Activated CD8-positive, alpha-beta memory T cell treated with anti-CD3 and anti-CD28 coated beads, Interleukin-2, amount 10 ng/mL, durations not matched to agents 7 days and 5 days (primary cell): ENCODE data around the gene ZNF189. TPM values are rescaled to one million over a fixed set of nuclear protein-coding genes. Genes with fewer than 3 reads are reported as not detected.

ENCODE experiments used
- ATAC-seq: fragments of 150-1000 bp; cut with Tn5 transposase; one replicate; pipeline ENCODE4 v1.10.0; 2021; ENCODE audit warnings: moderate library complexity
- CTCF ChIA-PET: fragments of 350-600 bp; sonication (Branson Sonifier 250); formaldehyde crosslinking; loops from one replicate; lab custom pipeline; 2021; ENCODE audit warnings: antibody characterized with exemption; lab: Charles Lee
- DNase-seq: peaks from one replicate; pipeline ENCODE4 v3.0.0-alpha.2; 2020
- H3K27ac Mint-ChIP-seq: one replicate; pipeline ENCODE4 v1.8.0; 2021; ENCODE audit warnings: mild to moderate bottlenecking, mixed read lengths
- H3K27me3 Mint-ChIP-seq: one replicate; pipeline ENCODE4 v1.8.0; 2021; ENCODE audit warnings: mixed read lengths
- H3K36me3 Mint-ChIP-seq: one replicate; pipeline ENCODE4 v1.8.0; 2021; ENCODE audit warnings: mild to moderate bottlenecking, mixed read lengths
- H3K4me1 Mint-ChIP-seq: one replicate; pipeline ENCODE4 v1.8.0; 2021; ENCODE audit warnings: mixed read lengths
- H3K4me3 Mint-ChIP-seq: one replicate; pipeline ENCODE4 v1.8.0; 2021; ENCODE audit warnings: mild to moderate bottlenecking, moderate library complexity, mixed read lengths
- H3K9me3 Mint-ChIP-seq: one replicate; pipeline ENCODE4 v1.8.0; 2022; ENCODE audit warnings: low read depth, mixed read lengths
- total RNA-seq, 2 experiments: library from RNA; stranded (reverse); gene quantifications; one replicate each; pipeline ENCODE4 v1.2.3, GENCODE V29; 2021

The ZNF189 gene
- total RNA-seq, 2 experiments from 2014 or later: 9.2 to 12.6 TPM

DNA sequence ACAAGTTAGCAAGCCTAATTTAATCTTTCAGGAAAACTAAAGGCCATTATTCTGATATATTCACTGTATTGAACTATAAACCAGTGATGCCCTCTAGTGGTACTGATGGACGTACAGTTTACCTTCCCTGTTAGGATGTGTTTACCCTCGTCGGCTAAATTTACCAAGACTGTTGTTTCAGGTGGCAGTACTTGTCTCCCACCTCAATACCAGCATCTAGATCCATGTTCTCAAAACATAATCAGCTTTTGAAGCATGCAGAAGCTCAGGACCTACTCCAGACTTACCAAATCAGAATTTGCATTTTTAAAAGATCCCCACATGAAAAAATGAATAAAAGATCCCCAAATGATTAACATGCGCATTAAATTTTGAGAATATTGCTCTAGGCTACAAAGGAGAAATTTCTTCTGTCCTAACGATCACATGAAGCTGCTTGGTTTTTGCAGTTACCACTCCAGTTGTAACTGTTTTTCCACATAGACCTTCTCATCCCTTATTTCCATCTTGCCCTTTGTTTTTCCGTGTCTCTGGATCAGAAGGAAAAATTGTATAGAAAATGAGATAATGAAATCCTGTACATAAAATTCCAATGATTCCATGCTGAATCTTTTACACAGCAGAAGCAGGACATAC lies 10.7 kb upstream of the ZNF189 start:
- CTCF ChIA-PET: interaction anchor here (1.1 to 2.2 kb wide), 5 partner anchors 10 to 787 kb away, joined by 3 to 14 read pairs (median 6); partner anchors contain the start of genes MRPL50, RNF20 and ZNF189
- H3K27me3 Mint-ChIP-seq: no peaks in the 10 kb centered on the region
- peaks cover 12% of the 10 kb centered on the region for H3K4me1 Mint-ChIP-seq
- DNase-seq: no peak
- peak overlapping the region; percentile 40 for H3K27ac Mint-ChIP-seq
- peaks cover 16% of the 10 kb centered on the region for H3K9me3 Mint-ChIP-seq
- ATAC-seq: no peak
- peaks cover 52% of the 10 kb centered on the region for H3K36me3 Mint-ChIP-seq
- H3K4me3 Mint-ChIP-seq: no peak overlapping the region

DNA sequence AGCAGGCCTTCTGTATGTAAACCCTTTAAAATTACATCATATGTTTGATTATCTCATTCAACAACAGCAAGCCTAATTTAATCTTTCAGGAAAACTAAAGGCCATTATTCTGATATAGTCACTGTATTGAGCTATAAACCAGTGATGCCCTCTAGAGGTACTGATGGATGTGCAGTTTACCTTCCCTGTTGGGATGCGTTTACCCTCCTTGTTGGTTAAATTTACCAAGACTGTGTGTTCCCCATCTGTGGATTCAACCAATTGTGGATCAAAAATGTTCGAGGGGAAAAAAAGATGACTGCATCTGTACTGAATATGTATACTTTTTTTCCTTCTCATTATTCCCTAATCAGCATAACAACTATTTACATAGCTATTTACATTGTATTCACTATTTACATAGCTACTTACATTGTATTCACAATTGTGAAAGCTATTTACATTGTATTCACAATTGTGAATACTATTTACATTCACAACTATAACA lies 10.1 kb upstream of the ZNF189 start:
- Mint-ChIP-seq H3K27ac (no peak overlapping the region), H3K27me3 (no peaks in the 10 kb centered on the region), H3K4me3 (no peak overlapping the region), H3K4me1 (peaks cover 12% of the 10 kb centered on the region), H3K9me3 (peaks cover 19% of the 10 kb centered on the region), H3K36me3 (peaks cover 55% of the 10 kb centered on the region)
- CTCF ChIA-PET: interaction anchor here (1.1 to 2.2 kb wide), 4 partner anchors 10 to 145 kb away, joined by 3 to 14 read pairs (median 6); partner anchors contain the start of genes MRPL50, RNF20 and ZNF189
- DNase-seq: no peak
- no peak for ATAC-seq

DNA sequence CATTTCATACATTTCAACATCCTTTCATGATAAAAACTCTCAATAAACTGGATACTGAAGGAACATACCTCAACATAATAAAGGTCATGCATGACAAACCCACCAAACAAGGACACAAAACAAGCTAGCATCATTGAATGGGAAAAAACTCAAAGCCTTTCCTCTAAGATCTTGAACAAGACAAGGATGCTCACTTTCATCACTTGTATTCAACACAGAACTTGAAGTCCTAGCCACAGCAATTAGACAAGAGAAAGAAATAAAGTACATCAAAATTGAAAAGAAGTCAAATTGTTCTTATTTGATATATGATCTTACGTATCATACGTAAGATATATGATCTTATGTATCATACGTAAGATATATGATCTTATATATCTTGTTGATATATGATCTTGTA lies 5.5 kb upstream of the ZNF189 start:
- Mint-ChIP-seq H3K4me3 (no peak overlapping the region), H3K27ac (no peak overlapping the region), H3K27me3 (no peaks in the 10 kb centered on the region), H3K36me3 (peaks cover 75% of the 10 kb centered on the region), H3K4me1 (peaks cover 30% of the 10 kb centered on the region), H3K9me3 (peaks cover 26% of the 10 kb centered on the region)
- ATAC-seq (no peak), DNase-seq (no peak)
- CTCF ChIA-PET: no interaction called here

DNA sequence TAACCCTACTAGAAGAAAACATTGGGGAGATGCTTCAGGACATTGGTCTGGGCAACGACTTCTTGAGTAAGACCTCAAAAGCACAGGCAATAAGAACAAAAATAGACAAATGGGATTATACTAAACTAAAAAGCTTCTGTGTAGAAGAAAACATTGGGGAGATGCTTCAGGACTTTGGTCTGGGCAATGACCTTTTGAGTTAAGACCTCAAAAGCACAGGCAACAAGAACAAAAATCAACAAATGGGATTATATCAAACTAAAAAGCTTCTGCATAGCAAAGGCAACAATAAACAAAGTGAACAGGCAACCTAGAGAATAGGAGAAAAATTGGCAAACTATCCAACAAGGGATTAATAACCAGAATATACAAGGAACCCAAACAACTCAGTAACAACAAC lies 4.0 kb upstream of the ZNF189 start:
- DNase-seq: no peak
- no peak overlapping the region for H3K4me3 Mint-ChIP-seq
- no peak for ATAC-seq
- peaks cover 70% of the 10 kb centered on the region for H3K36me3 Mint-ChIP-seq
- peaks cover 33% of the 10 kb centered on the region for H3K4me1 Mint-ChIP-seq
- no peak overlapping the region for H3K27ac Mint-ChIP-seq
- CTCF ChIA-PET: no interaction called here
- peaks cover 26% of the 10 kb centered on the region for H3K9me3 Mint-ChIP-seq
- H3K27me3 Mint-ChIP-seq: no peaks in the 10 kb centered on the region

DNA sequence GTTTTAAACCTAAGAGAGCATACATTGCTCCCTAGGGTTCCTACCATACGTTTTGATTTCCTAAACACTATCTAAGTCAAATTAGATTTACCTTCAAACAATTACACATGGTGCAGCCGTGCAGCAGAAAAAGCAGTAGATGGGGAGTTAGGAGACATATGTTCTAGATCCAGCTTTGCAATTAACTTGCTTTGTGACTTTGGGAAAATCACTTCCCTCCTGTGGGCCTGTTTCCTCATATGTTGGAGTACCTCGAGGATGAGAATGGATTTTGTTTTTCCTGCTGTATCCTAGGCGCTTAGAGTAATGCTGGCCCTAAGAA lies 944 bp upstream of the ZNF189 start:
- peaks cover 49% of the 10 kb centered on the region for H3K4me1 Mint-ChIP-seq
- H3K36me3 Mint-ChIP-seq: peaks cover 72% of the 10 kb centered on the region
- DNase-seq: no peak
- ATAC-seq: no peak
- H3K27me3 Mint-ChIP-seq: no peaks in the 10 kb centered on the region
- CTCF ChIA-PET: interaction anchor here (1.0 to 1.8 kb wide), 3 partner anchors 9 to 1049 kb away, joined by 3 to 14 read pairs (median 3); no protein-coding TSS in a partner anchor
- H3K9me3 Mint-ChIP-seq: peaks cover 30% of the 10 kb centered on the region
- peak overlapping the region; percentile 97 for H3K27ac Mint-ChIP-seq
- peak overlapping the region; percentile 98 for H3K4me3 Mint-ChIP-seq

DNA sequence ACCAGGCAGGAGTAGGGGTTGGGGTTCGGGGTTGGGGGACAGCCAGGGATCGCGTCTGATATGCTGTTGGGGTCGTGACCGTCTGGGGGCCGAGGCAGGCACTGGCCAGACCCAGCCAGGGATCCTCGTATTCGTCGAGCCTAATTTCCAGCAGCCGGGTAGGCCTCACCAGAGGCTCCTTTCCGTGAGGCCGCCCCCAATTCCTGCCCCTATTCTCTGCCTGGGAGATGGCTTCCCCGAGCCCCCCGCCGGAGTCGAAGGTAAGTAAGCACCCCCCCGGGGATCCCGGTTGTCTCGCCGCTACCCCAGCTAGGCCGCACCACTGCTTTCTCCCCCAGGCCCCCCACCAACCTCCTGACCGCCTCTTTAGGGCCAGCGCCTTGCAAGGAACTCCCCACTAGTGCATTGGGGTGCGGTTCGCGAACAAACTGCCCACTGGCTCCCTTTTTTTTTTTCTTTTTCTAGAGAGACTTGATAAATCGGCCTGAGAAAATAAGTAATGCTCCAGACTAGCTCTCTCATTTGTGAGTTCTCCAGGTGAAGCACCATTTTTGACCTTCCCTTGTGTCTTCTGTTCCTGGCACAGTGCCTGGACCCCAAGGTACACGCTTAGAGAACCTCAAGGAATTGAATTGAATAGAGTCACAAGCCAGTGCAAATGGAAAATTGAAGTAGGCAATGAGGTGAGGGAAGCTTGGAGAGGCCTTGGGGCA lies 435 bp downstream of the ZNF189 start:
- H3K27ac Mint-ChIP-seq: peak overlapping the region; percentile 97
- ATAC-seq (no peak), DNase-seq (no peak)
- no peaks in the 10 kb centered on the region for H3K27me3 Mint-ChIP-seq
- peak overlapping the region; percentile 98 for H3K4me3 Mint-ChIP-seq
- peaks cover 74% of the 10 kb centered on the region for H3K36me3 Mint-ChIP-seq
- H3K4me1 Mint-ChIP-seq: peaks cover 52% of the 10 kb centered on the region
- CTCF ChIA-PET: interaction anchor here (0.8 to 1.8 kb wide), 6 partner anchors 11 to 1050 kb away, joined by 3 to 14 read pairs (median 4); no protein-coding TSS in a partner anchor
- H3K9me3 Mint-ChIP-seq: peaks cover 31% of the 10 kb centered on the region

DNA sequence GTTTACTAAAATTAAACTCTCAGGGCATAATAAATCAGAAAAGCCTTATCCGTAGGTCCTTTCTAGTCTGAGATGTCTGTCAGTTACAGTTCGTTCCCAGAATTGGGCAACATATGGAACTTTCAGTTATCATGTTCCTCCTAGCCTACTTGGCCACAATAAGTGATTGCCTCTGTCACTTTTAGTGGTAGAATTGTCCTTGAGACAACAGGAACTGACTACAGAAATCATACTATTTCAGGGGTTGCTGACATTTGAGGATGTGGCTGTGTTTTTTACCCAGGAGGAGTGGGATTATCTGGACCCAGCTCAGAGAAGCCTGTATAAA lies 956 bp downstream of the ZNF189 start:
- DNase-seq (no peak), ATAC-seq (no peak)
- H3K4me3 Mint-ChIP-seq: peak overlapping the region; percentile 98
- peaks cover 74% of the 10 kb centered on the region for H3K36me3 Mint-ChIP-seq
- H3K27ac Mint-ChIP-seq: peak overlapping the region; percentile 97
- peaks cover 50% of the 10 kb centered on the region for H3K4me1 Mint-ChIP-seq
- CTCF ChIA-PET: interaction anchor here (0.8 to 1.5 kb wide), 3 partner anchors 11 to 130 kb away, joined by 3 to 6 read pairs (median 4); no protein-coding TSS in a partner anchor
- no peaks in the 10 kb centered on the region for H3K27me3 Mint-ChIP-seq
- H3K9me3 Mint-ChIP-seq: peaks cover 27% of the 10 kb centered on the region

DNA sequence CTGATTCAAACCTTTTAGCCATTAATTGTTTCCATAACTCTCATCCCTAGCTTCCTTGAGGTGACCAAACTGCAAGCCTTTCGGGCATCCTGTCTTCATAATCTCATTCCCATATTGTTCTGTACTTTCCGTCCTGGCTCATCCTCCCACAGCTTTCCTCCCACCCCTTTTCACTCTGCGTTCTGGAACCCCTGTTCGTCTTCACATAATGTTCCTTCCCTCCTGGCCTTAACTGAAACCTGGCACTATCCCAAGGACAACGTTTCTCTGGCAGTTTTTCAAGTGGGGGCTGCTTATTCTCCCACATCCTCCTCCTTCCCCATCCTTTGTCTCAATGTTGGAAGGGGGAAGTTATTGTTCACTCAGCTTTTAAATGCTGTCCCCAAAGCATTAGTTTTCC lies 1.5 kb downstream of the ZNF189 start:
- H3K27ac Mint-ChIP-seq: peak overlapping the region; percentile 97
- H3K9me3 Mint-ChIP-seq: peaks cover 30% of the 10 kb centered on the region
- no peak for DNase-seq
- no peak for ATAC-seq
- H3K4me1 Mint-ChIP-seq: peaks cover 48% of the 10 kb centered on the region
- CTCF ChIA-PET: interaction anchor here (1.4 kb wide), 1 partner anchor 12 kb away, joined by 6 read pairs; no protein-coding TSS in a partner anchor
- peaks cover 74% of the 10 kb centered on the region for H3K36me3 Mint-ChIP-seq
- H3K4me3 Mint-ChIP-seq: peak overlapping the region; percentile 98
- no peaks in the 10 kb centered on the region for H3K27me3 Mint-ChIP-seq

DNA sequence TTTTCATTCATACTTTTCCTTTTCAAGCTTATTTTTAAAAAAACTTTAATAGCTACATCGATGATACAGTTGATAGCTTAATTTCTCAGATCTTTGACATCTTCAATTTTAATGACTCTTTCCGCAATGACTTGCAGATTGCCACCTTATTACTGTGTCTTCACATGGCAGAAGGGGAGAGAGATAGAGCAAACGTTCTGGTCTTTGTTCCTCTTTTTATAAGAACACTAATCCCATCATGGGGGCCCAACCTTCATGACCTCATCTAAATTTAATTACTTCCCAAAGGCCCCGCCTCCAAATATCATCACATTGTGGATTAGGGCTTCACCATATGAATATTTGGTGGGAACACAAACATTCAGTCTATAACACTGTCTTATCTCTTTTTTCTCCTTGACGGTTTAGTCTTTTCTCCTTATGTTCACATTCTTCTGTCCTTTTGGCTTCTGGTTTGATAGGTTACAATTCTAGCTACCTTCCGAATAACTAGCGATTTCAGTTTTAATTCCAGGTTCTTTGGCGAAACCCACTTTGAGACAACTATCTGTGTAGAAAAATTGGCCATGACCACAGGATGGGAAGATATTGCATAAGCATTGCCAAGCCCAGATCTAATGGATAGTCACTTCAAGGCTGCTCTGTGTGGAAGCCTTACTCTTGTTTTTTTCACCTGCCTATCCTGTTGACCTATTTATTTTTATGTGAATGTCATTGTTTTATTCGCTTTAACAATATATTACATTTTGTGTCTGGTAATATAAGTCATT lies 5.0 kb downstream of the ZNF189 start:
- Mint-ChIP-seq H3K27me3 (no peaks in the 10 kb centered on the region), H3K36me3 (peaks cover 86% of the 10 kb centered on the region), H3K9me3 (peaks cover 56% of the 10 kb centered on the region), H3K27ac (no peak overlapping the region), H3K4me3 (no peak overlapping the region), H3K4me1 (peaks cover 32% of the 10 kb centered on the region)
- no peak for ATAC-seq
- CTCF ChIA-PET: no interaction called here
- no peak for DNase-seq

DNA sequence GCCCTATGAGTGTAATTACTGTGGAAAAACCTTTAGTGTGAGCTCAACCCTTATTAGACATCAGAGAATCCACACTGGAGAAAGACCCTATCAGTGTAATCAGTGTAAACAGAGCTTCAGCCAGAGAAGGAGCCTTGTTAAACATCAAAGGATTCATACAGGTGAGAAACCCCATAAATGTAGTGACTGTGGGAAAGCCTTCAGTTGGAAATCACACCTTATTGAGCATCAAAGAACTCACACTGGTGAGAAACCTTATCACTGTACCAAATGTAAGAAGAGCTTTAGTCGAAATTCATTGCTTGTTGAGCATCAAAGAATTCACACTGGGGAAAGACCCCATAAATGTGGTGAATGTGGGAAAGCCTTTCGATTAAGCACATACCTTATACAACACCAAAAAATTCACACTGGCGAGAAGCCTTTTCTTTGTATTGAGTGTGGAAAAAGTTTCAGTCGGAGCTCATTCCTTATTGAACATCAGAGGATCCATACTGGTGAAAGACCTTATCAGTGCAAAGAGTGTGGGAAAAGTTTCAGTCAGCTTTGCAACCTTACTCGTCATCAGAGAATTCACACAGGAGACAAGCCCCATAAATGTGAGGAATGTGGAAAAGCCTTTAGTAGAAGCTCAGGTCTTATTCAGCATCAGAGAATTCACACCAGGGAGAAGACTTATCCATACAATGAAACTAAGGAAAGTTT lies 9.9 kb downstream of the ZNF189 start:
- ATAC-seq: no peak
- no peaks in the 10 kb centered on the region for H3K4me1 Mint-ChIP-seq
- DNase-seq: no peak
- H3K4me3 Mint-ChIP-seq: no peak overlapping the region
- no peaks in the 10 kb centered on the region for H3K27me3 Mint-ChIP-seq
- H3K27ac Mint-ChIP-seq: no peak overlapping the region
- peaks cover 70% of the 10 kb centered on the region for H3K9me3 Mint-ChIP-seq
- CTCF ChIA-PET: interaction anchor here (1.4 kb wide), 1 partner anchor 10 kb away, joined by 3 read pairs; the partner anchor contains the start of genes MRPL50 and ZNF189
- H3K36me3 Mint-ChIP-seq: peaks cover 71% of the 10 kb centered on the region

DNA sequence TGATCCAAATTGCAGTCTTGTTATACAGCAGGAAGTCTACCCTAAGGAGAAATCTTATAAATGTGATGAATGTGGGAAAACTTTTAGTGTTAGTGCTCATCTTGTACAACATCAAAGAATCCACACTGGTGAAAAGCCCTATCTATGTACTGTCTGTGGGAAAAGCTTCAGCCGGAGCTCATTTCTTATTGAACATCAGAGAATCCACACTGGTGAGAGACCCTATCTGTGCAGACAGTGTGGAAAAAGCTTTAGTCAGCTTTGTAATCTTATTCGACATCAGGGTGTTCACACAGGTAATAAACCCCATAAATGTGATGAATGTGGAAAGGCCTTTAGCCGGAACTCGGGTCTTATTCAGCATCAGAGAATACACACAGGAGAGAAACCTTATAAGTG lies 10.4 kb downstream of the ZNF189 start:
- CTCF ChIA-PET: interaction anchor here (1.4 kb wide), 1 partner anchor 11 kb away, joined by 3 read pairs; the partner anchor contains the start of genes MRPL50 and ZNF189
- ATAC-seq (no peak), DNase-seq (no peak)
- peaks cover 70% of the 10 kb centered on the region for H3K9me3 Mint-ChIP-seq
- no peaks in the 10 kb centered on the region for H3K4me1 Mint-ChIP-seq
- H3K36me3 Mint-ChIP-seq: peaks cover 69% of the 10 kb centered on the region
- H3K4me3 Mint-ChIP-seq: no peak overlapping the region
- no peak overlapping the region for H3K27ac Mint-ChIP-seq
- no peaks in the 10 kb centered on the region for H3K27me3 Mint-ChIP-seq

DNA sequence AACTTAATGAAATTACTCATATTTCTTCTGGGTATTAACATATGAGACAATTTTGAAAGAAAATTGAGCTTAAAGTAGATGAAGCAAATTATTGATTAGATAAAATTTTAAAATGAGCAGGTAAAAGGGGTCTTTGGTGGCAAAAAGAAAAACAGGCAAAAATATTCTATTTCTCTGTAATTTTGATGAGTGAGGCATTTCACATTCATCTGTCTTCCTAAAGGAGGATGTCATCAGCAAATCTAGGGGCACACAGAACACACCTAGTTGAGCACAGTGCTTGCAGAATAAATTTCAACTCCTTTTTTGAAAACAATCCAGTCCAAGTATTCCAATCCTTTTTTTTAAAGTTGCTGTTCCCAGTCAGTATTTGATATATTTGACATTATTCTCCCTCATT lies 16.2 kb downstream of the ZNF189 start:
- H3K27me3 Mint-ChIP-seq: no peaks in the 10 kb centered on the region
- peaks cover 37% of the 10 kb centered on the region for H3K9me3 Mint-ChIP-seq
- no peak overlapping the region for H3K4me3 Mint-ChIP-seq
- CTCF ChIA-PET: no interaction called here
- H3K36me3 Mint-ChIP-seq: peaks cover 23% of the 10 kb centered on the region
- H3K4me1 Mint-ChIP-seq: no peaks in the 10 kb centered on the region
- ATAC-seq (no peak), DNase-seq (no peak)
- H3K27ac Mint-ChIP-seq: no peak overlapping the region
